Keratinocyte (primary cell): Measurements from ENCODE around the gene NECAB3. TPM values are rescaled to one million over a fixed set of nuclear protein-coding genes. Genes with fewer than 3 reads are reported as not detected.

Experiments
- DNase-seq: peaks from one replicate; pipeline ENCODE4 v3.0.0-alpha.2; 2011; ENCODE audit warnings: low read depth, missing footprints, low spot score
- FAIRE-seq: peaks from 2 replicates; lab custom pipeline; 2011; peaks lifted over from hg19 to GRCh38; lab: Jason Lieb, UNC
- H2AFZ ChIP-seq: 2 replicates; pipeline ENCODE4 v1.6.0; 2012; ENCODE audit warnings: low read length, control low read depth, inconsistent platforms; ENCODE audit not compliant: control insufficient read depth
- H3K27ac ChIP-seq: 2 replicates; pipeline ENCODE4 v1.5.1; 2011; ENCODE audit warnings: low read length; ENCODE audit not compliant: control insufficient read depth, insufficient read depth
- H3K27me3 ChIP-seq: 3 replicates; pipeline ENCODE4 v1.6.0; 2011; ENCODE audit warnings: low read length; ENCODE audit not compliant: control insufficient read depth, insufficient read depth; ENCODE audit errors: extremely low read depth
- H3K36me3 ChIP-seq, 2 experiments: 2 replicates in 1 of 2; 3 replicates in 1 of 2; pipeline ENCODE4 v1.5.1; 2011; ENCODE audit warnings: low read length in 2 of 2, mild to moderate bottlenecking in 1 of 2; ENCODE audit not compliant: control insufficient read depth in 2 of 2, insufficient read depth in 2 of 2; ENCODE audit errors: extremely low read depth in 1 of 2
- H3K4me1 ChIP-seq: 3 replicates; pipeline ENCODE4 v1.5.1; 2011; ENCODE audit warnings: low read length; ENCODE audit not compliant: control insufficient read depth, insufficient read depth; ENCODE audit errors: extremely low read depth
- H3K4me2 ChIP-seq: 3 replicates; pipeline ENCODE4 v1.6.0; 2011; ENCODE audit warnings: low read depth, low read length; ENCODE audit not compliant: control insufficient read depth, insufficient read depth; ENCODE audit errors: extremely low read depth
- H3K4me3 ChIP-seq, 3 experiments: fragments of 200-600 bp in 1 of 3; sonication (generic) in 1 of 3; 2 replicates in 2 of 3; 3 replicates in 1 of 3; pipeline ENCODE4 v1.5.1; 2011 to 2016; ENCODE audit warnings: low read length in 3 of 3, mild to moderate bottlenecking in 3 of 3, control low read depth in 2 of 3, inconsistent platforms in 1 of 3, low read depth in 1 of 3, mixed read lengths in 1 of 3, mixed run types in 1 of 3, moderate library complexity in 1 of 3; ENCODE audit not compliant: control insufficient read depth in 2 of 3, insufficient read depth in 2 of 3; ENCODE audit errors: extremely low read depth in 1 of 3
- H3K79me2 ChIP-seq: 2 replicates; pipeline ENCODE4 v1.6.0; 2012; ENCODE audit warnings: low read length; ENCODE audit not compliant: control insufficient read depth, insufficient read depth
- H3K9ac ChIP-seq: 3 replicates; pipeline ENCODE4 v1.6.0; 2011; ENCODE audit warnings: low read length; ENCODE audit not compliant: control insufficient read depth, insufficient read depth; ENCODE audit errors: extremely low read depth
- H3K9me1 ChIP-seq: 3 replicates; pipeline ENCODE4 v1.6.0; 2011; ENCODE audit warnings: low read length; ENCODE audit not compliant: control insufficient read depth, insufficient read depth; ENCODE audit errors: extremely low read depth
- H3K9me3 ChIP-seq: 2 replicates; pipeline ENCODE4 v1.5.1; 2012; ENCODE audit warnings: low read depth, low read length; ENCODE audit not compliant: control insufficient read depth
- H4K20me1 ChIP-seq: 3 replicates; pipeline ENCODE4 v1.6.0; 2011; ENCODE audit warnings: low read length; ENCODE audit not compliant: control insufficient read depth, insufficient read depth; ENCODE audit errors: extremely low read depth
- CTCF ChIP-seq, 3 experiments: IDR thresholded peaks in 1 of 3; conservative IDR thresholded peaks in 1 of 3; optimal IDR thresholded peaks in 1 of 3; 2 replicates in 2 of 3; 3 replicates in 1 of 3; pipeline versions ENCODE3 to v1.5.1; 2011; ENCODE audit warnings: low read length in 3 of 3, mild to moderate bottlenecking in 3 of 3, moderate library complexity in 2 of 3, control low read depth in 1 of 3, inconsistent platforms in 1 of 3; ENCODE audit not compliant: insufficient read depth in 2 of 3; ENCODE audit errors: extremely low read depth in 1 of 3
- EZH2 ChIP-seq: IDR thresholded peaks from one replicate; pipeline ENCODE4 v1.6.1; 2012; ENCODE audit warnings: inconsistent platforms, mild to moderate bottlenecking, low read length, moderate library complexity
- dilution Hi-C: fragments of 300-500 bp; cut with MboI; formaldehyde crosslinking; loops from one replicate; pipeline ENCODE4 v1.7.0; 2020; ENCODE audit warnings: low sequenced_read_pairs; ENCODE audit not compliant: extremely low pct_ligation_motif_present
- polyA plus RNA-seq, 5 experiments: library from polyadenylated mRNA; depleted of rRNA in 3 of 5; stranded (reverse) in 3 of 5; stranded (forward) in 1 of 5; unstranded in 1 of 5; fragments of >200 nt; gene quantifications; 1 replicate in 1 of 5; 2 replicates in 3 of 5; 3 replicates in 1 of 5; pipeline versions ENCODE4 v1.2.1 to v1.2.3, GENCODE V29; 2011 to 2012; ENCODE audit warnings: missing spikeins in 2 of 5, low read depth in 1 of 5, low replicate concordance in 1 of 5

The NECAB3 gene
- polyA plus RNA-seq, 1 donor (not counting 4 experiments of a cell fraction or from before 2014, with no cell fraction given): 4.6 TPM

- TF ChIP-seq CTCF (optimal IDR thresholded peaks at IDR 0.05 in 1 of 3, IDR thresholded peaks at IDR 0.05 in 1 of 3, conservative IDR thresholded peaks at IDR 0.05 in 1 of 3; ENCODE audit: extremely low read depth in 1 of 3, insufficient read depth in 2 of 3, low read length in 3 of 3): peak in 1 of 3 experiments; percentile 34
- TF ChIP-seq EZH2: no peak
- H3K79me2 ChIP-seq: no peaks in the 10 kb centered on the region
- peaks cover 27% of the 10 kb centered on the region for H3K4me1 ChIP-seq
- peak within 1 kb of the TSS; percentile 47 to 78 (median 68) for H3K4me3 ChIP-seq
- H3K9ac ChIP-seq: peak within 1 kb of the TSS; percentile 69
- no peaks in the 10 kb centered on the region for H3K27me3 ChIP-seq
- no peaks in the 10 kb centered on the region for H3K9me1 ChIP-seq
- peak; percentile 17 for FAIRE-seq
- peak; percentile 84 for DNase-seq
- H3K27ac ChIP-seq: peak within 1 kb of the TSS; percentile 34
- no peaks in the 10 kb centered on the region for H4K20me1 ChIP-seq
- H2AFZ ChIP-seq: peak within 1 kb of the TSS; percentile 82
- peak within 1 kb of the TSS; percentile 81 for H3K4me2 ChIP-seq
- no peaks in the 10 kb centered on the region for H3K9me3 ChIP-seq
- no peaks in the 10 kb centered on the region for H3K36me3 ChIP-seq
- dilution Hi-C loops: no loop called here
Measured at GRCh38 chr20:33666293-33667244, 7.7 kb downstream of the NECAB3 start, which contains the start of gene ACTL10. Gene ACTL10 (plus strand): TSS chr20:33666943. CDS start chr20:33667498, 555 bp downstream.

GRCh38 chr20:33664762-33665144 is 9.5 kb downstream of the NECAB3 start:
- H3K9me3 ChIP-seq: no peaks in the 10 kb centered on the region
- no peaks in the 10 kb centered on the region for H3K79me2 ChIP-seq
- H2AFZ ChIP-seq: no peak overlapping the region
- H3K27me3 ChIP-seq: no peaks in the 10 kb centered on the region
- H3K9me1 ChIP-seq: no peaks in the 10 kb centered on the region
- DNase-seq: no peak
- H3K4me3 ChIP-seq: no peak overlapping the region
- peaks cover 27% of the 10 kb centered on the region for H3K4me1 ChIP-seq
- no peak overlapping the region for H3K27ac ChIP-seq
- dilution Hi-C loops: no loop called here
- TF ChIP-seq EZH2: no peak
- TF ChIP-seq CTCF (optimal IDR thresholded peaks at IDR 0.05 in 1 of 3, IDR thresholded peaks at IDR 0.05 in 1 of 3, conservative IDR thresholded peaks at IDR 0.05 in 1 of 3; ENCODE audit: extremely low read depth in 1 of 3, insufficient read depth in 2 of 3, low read length in 3 of 3): no peak
- no peaks in the 10 kb centered on the region for H3K36me3 ChIP-seq
- FAIRE-seq: no peak
- H3K9ac ChIP-seq: no peak overlapping the region
- no peaks in the 10 kb centered on the region for H4K20me1 ChIP-seq
- H3K4me2 ChIP-seq: no peak overlapping the region
